SH-SY5Y (cell line): Measurements from ENCODE around the gene CNOT3.

Experiments used
- GATA2 ChIP-seq: IDR thresholded peaks from 2 replicates; pipeline ENCODE4 v1.6.1; 2011; ENCODE audit warnings: mild to moderate bottlenecking, low read depth, low read length
- GATA3 ChIP-seq: IDR thresholded peaks from 2 replicates; pipeline ENCODE4 v1.6.1; 2011; ENCODE audit warnings: low read depth, mild to moderate bottlenecking, low read length, moderate library complexity

GRCh38 chr19:54162241-54162805 is 24.8 kb downstream of the CNOT3 start:
- no peak for TF ChIP-seq GATA2
- TF ChIP-seq GATA3: no peak
